ENCODE results near the gene PSTPIP2. TPM values are rescaled to one million over a fixed set of nuclear protein-coding genes. Genes with fewer than 3 reads are reported as not detected.

Gene PSTPIP2
- total RNA-seq, 1 experiment from 2014 or later: 0.39 TPM

DNA sequence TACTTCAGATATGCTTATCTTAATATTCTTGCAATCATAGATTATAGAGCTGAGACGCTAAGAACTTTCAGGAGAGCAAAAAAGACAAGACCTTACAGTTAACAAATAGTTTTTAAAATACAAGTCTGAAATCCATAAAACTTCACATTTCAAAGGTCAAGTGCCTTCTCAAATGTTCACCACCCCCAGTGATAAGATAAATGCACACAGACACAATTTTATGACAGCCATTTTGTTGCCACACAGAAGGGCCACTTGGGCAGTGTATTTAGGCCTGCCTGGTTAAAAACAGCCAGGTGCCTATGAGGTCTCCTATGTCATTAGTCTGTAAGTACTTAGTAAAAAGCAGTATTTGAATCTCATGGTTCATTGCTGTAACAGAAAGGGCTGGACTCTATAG is 8.1 kb upstream of the PSTPIP2 start:
- no peak overlapping the region for H3K4me3 ChIP-seq (ENCODE audit: low read depth in 2 of 2, low read length in 2 of 2)
- H3K36me3 ChIP-seq (ENCODE audit: control insufficient read depth, insufficient read depth, low read length): peaks cover 15% of the 10 kb centered on the region; the same call in 1 of the 2 replicates
- H3K27ac ChIP-seq (ENCODE audit: low read length): no peak overlapping the region
- H3K4me1 ChIP-seq (ENCODE audit: control insufficient read depth, insufficient read depth, low read length): no peaks in the 10 kb centered on the region
- H3K27me3 ChIP-seq (ENCODE audit: control insufficient read depth, insufficient read depth, low read length): no peaks in the 10 kb centered on the region
- in situ Hi-C loops (cut with HindIII; ENCODE audit: low pct_unique_long_range_greater_than_20kb, low sequenced_read_pairs) (no loop called here), intact Hi-C loops (cut with micrococcal nuclease; ENCODE audit: unreplicated experiment) (no loop called here)
- CTCF ChIA-PET: no interaction called here
- no TSS peak for BruUV-seq (replicated peaks)
- ATAC-seq (no peak), DNase-seq (ENCODE audit: low read depth, low spot score) (no peak)
- TF ChIP-seq SIN3A (IDR thresholded peaks at IDR 0.05; ENCODE audit: borderline replicate concordance, insufficient read depth, low read depth, low read length): no peak
- POLR2A ChIA-PET: no interaction called here
- no peaks in the 10 kb centered on the region for H3K9me3 ChIP-seq (ENCODE audit: control insufficient read depth, insufficient read depth, low read depth, low read length)

DNA sequence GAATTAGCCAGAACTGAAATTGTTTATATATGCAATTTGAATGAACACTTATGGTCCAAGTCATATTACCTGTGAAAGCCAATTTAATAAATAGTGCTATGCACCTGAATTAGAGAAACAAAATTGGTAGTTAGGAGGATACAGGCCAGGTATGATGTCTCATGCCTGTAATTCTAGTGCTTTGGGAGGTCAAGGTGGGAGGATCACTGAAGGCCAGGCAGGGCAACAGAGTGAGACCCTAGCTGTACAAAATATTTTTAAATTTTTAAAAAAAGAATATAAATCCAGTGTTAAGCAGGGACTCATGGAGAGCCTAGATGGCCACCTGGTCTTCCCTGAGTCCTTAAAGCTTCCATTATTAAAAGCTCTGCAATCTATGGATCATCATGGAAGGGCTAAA is 7.3 kb upstream of the PSTPIP2 start:
- TF ChIP-seq, protein P1, sequence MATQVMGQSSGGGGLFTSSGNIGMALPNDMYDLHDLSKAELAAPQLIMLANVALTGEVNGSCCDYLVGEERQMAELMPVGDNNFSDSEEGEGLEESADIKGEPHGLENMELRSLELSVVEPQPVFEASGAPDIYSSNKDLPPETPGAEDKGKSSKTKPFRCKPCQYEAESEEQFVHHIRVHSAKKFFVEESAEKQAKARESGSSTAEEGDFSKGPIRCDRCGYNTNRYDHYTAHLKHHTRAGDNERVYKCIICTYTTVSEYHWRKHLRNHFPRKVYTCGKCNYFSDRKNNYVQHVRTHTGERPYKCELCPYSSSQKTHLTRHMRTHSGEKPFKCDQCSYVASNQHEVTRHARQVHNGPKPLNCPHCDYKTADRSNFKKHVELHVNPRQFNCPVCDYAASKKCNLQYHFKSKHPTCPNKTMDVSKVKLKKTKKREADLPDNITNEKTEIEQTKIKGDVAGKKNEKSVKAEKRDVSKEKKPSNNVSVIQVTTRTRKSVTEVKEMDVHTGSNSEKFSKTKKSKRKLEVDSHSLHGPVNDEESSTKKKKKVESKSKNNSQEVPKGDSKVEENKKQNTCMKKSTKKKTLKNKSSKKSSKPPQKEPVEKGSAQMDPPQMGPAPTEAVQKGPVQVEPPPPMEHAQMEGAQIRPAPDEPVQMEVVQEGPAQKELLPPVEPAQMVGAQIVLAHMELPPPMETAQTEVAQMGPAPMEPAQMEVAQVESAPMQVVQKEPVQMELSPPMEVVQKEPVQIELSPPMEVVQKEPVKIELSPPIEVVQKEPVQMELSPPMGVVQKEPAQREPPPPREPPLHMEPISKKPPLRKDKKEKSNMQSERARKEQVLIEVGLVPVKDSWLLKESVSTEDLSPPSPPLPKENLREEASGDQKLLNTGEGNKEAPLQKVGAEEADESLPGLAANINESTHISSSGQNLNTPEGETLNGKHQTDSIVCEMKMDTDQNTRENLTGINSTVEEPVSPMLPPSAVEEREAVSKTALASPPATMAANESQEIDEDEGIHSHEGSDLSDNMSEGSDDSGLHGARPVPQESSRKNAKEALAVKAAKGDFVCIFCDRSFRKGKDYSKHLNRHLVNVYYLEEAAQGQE (IDR thresholded peaks at IDR 0.05; ENCODE audit: insufficient read depth in 1 of 2, low read depth in 2 of 2, low read length in 1 of 2): no peak
- TF ChIP-seq POLR2AphosphoS5 (IDR thresholded peaks at IDR 0.05; ENCODE audit: low read depth, low read length) (no peak), SIN3A (IDR thresholded peaks at IDR 0.05; ENCODE audit: borderline replicate concordance, insufficient read depth, low read depth, low read length) (no peak), TCF7L2 (IDR thresholded peaks at IDR 0.05; ENCODE audit: low read depth, low read length) (no peak)
- TF ChIP-seq, protein P2, sequence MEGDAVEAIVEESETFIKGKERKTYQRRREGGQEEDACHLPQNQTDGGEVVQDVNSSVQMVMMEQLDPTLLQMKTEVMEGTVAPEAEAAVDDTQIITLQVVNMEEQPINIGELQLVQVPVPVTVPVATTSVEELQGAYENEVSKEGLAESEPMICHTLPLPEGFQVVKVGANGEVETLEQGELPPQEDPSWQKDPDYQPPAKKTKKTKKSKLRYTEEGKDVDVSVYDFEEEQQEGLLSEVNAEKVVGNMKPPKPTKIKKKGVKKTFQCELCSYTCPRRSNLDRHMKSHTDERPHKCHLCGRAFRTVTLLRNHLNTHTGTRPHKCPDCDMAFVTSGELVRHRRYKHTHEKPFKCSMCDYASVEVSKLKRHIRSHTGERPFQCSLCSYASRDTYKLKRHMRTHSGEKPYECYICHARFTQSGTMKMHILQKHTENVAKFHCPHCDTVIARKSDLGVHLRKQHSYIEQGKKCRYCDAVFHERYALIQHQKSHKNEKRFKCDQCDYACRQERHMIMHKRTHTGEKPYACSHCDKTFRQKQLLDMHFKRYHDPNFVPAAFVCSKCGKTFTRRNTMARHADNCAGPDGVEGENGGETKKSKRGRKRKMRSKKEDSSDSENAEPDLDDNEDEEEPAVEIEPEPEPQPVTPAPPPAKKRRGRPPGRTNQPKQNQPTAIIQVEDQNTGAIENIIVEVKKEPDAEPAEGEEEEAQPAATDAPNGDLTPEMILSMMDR (IDR thresholded peaks at IDR 0.05): no peak
- no peak overlapping the region for H3K27ac ChIP-seq (ENCODE audit: low read length)
- no TSS peak for BruUV-seq (replicated peaks)
- ChIA-PET CTCF (no interaction called here), POLR2A (no interaction called here)
- H3K4me3 ChIP-seq (ENCODE audit: low read depth in 2 of 2, low read length in 2 of 2): no peak overlapping the region
- intact Hi-C loops (cut with micrococcal nuclease; ENCODE audit: unreplicated experiment) (no loop called here), in situ Hi-C loops (cut with HindIII; ENCODE audit: low pct_unique_long_range_greater_than_20kb, low sequenced_read_pairs) (no loop called here)
- no peak for ATAC-seq
- peaks cover 10% of the 10 kb centered on the region; the same call in 1 of the 2 replicates for H3K36me3 ChIP-seq (ENCODE audit: control insufficient read depth, insufficient read depth, low read length)
- H3K27me3 ChIP-seq (ENCODE audit: control insufficient read depth, insufficient read depth, low read length): no peaks in the 10 kb centered on the region
- no peaks in the 10 kb centered on the region for H3K4me1 ChIP-seq (ENCODE audit: control insufficient read depth, insufficient read depth, low read length)
- no peaks in the 10 kb centered on the region for H3K9me3 ChIP-seq (ENCODE audit: control insufficient read depth, insufficient read depth, low read depth, low read length)
- DNase-seq (ENCODE audit: low read depth, low spot score): no peak

DNA sequence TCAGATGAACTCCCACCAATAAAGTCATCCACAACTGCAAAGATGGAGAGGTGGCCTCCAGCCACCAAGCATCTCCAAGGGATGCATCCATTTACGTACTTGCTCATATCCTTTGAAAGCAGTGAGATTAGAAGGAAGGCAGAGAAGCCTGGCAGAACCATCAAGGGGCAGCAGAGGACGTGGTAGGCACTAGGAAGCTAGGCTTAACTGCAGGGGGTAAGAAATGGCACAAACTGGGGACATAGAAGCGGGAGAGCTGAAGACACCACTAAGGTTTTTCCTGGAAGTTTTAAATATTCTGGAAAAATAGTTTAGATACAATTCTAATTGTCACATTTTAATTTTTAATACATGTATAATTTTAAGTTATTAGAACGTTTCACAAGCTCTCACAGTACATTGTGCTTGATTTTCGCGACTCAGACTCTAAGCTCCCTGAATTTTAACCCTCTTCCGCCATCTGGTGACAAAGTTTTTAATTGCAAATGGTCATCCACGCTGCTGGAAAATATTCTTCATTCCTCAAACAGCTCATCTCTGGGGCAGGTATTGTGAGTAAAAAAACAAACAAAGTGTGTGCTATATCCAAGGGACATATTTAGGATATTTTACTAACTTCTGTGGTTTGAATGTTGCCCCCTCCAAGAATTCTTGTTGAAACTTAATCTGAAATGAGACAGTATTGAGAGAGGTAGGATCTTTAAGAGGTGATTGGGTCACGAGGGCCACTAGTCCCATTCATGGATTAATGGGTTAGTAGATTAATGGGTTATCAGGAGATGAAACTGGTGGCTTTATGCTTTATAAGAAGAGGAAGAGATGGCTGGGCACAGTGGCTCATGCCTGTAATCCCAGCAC is 1.6 kb upstream of the PSTPIP2 start:
- Histone ChIP-seq H3K9me3 (ENCODE audit: control insufficient read depth, insufficient read depth, low read depth, low read length) (no peaks in the 10 kb centered on the region), H3K4me1 (ENCODE audit: control insufficient read depth, insufficient read depth, low read length) (no peaks in the 10 kb centered on the region), H3K36me3 (ENCODE audit: control insufficient read depth, insufficient read depth, low read length) (no peaks in the 10 kb centered on the region; the same call in none of the 2 replicates), H3K4me3 (ENCODE audit: low read depth in 2 of 2, low read length in 2 of 2) (no peak overlapping the region), H3K27me3 (ENCODE audit: control insufficient read depth, insufficient read depth, low read length) (no peaks in the 10 kb centered on the region), H3K27ac (ENCODE audit: low read length) (no peak overlapping the region)
- in situ Hi-C loops (cut with HindIII; ENCODE audit: low pct_unique_long_range_greater_than_20kb, low sequenced_read_pairs) (no loop called here), intact Hi-C loops (cut with micrococcal nuclease; ENCODE audit: unreplicated experiment) (loop anchor here (5.0 kb wide), 2 partner anchors 101 to 406 kb away; no protein-coding TSS in a partner anchor)
- peak; percentile 70 for ATAC-seq
- no peak for TF ChIP-seq SIN3A (IDR thresholded peaks at IDR 0.05; ENCODE audit: borderline replicate concordance, insufficient read depth, low read depth, low read length)
- TF ChIP-seq, protein P2 (IDR thresholded peaks at IDR 0.05): peak; percentile 59
- ChIA-PET POLR2A (no interaction called here), CTCF (interaction anchor here (0.6 to 0.9 kb wide), 4 partner anchors 159 to 1057 kb away, joined by 3 to 26 read pairs (median 11); no protein-coding TSS in a partner anchor)
- peak; percentile 82 for DNase-seq (ENCODE audit: low read depth, low spot score)
- BruUV-seq (replicated peaks): no TSS peak
